GM19238 (cell line): Measurements from ENCODE around the gene PDE2A.

ENCODE experiments used
- DNase-seq: peaks from one replicate; pipeline ENCODE4 v3.0.0; 2011; ENCODE audit warnings: low spot score; ENCODE audit not compliant: insufficient read length

The PDE2A gene

DNA sequence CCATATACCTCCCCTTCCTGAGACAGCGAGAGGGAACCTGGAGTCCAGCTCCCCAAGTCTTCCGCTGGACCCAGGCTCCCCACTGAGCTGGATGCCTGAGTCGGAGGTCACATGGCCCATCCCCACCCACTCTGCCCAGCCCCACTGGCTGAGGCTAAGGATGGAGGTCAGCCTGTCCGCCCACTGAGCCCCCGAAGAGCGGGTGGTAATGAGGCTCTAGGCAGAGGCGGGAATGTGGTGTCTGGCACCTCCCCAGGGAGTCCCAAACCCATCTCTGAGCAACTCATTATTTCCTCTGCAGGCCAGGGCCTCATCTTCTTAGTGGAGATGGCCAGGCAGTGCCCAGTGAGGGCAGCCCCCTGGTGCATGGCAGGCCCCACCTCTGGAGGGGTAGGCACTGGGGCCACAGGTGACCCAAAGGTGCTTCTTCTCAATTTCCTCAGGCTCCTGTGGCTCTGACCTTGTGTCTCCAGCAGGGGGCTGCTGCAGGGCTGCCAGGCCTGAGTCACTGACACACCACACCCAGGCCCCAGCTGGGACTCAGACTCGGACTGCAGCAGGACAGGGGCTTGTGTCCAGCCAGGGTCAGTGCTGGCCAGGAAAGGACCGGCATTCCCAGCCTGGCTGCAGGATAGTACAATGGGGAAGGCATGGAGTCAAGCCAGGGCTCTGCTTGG, 10.2 kb upstream of the PDE2A start:
- peak; percentile 70 for DNase-seq

DNA sequence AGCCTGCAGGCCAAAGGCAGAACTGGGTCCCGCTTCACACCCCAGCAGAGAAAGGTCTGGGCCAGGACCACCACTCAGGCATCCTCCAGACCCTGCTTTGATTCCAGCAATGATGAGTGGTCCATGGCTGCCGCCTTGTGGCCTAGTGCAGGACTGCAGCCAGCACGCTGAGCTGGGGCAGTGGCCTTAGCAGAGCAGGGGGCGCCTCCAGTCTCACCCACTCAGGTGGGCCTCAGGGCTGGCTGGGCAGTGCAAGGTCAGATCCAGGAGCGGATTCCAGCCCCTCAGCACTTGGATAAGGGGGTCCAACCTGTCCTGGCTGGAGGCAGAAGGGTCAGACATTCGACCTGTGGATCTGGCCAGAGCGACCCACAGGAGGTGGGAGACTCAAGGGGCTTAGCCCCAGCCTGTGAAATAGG, 9.6 kb upstream of the PDE2A start:
- peak; percentile 80 for DNase-seq

DNA sequence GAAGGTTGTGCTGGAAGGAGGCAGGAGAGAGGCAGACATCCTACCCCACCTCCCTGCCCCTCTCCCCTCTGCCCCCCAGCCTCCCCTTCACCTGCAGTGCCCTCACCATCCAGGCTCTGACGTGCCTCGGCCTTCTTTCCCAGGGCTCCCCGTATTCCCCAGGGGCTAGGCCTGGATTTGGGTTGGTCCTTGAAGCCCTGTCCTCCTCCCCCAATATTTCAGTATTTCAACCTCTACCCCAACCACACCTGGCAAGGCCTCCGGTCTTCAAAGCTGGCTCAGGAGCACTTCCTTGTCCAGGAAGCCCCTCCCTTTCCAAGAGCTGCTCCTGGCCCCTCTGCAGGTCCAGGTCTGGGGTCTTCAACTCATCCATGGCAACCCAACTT, 8.6 kb upstream of the PDE2A start:
- no peak for DNase-seq

DNA sequence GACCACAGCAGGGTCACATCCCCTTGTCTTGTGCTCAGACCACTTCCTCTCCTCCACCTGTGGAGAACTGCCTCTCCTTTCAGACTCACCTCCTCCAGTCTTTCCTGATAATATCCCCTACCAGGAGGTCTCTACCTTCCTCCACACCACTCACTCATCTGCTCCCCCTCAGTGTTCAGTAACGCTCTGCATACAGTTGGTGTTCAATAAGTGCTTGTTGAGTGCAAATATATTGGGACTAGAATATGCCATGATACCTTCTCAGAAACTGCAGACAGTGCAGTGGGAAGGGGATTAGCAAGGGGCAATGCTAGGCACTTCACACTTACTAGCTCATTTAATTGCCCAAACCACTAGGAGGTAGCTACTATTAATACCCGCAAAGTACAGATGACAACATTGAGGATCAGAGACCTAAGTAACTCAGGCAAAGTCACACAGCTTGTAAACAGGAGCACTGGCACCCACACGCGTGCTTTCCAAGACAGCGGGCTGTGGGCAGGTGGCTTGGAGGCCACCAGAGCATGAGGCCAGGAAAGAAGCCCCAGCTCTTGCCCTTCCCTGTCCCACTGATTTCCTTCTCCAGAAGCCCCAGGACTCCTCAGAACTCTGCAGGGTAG, 8.1 kb upstream of the PDE2A start:
- DNase-seq: no peak

DNA sequence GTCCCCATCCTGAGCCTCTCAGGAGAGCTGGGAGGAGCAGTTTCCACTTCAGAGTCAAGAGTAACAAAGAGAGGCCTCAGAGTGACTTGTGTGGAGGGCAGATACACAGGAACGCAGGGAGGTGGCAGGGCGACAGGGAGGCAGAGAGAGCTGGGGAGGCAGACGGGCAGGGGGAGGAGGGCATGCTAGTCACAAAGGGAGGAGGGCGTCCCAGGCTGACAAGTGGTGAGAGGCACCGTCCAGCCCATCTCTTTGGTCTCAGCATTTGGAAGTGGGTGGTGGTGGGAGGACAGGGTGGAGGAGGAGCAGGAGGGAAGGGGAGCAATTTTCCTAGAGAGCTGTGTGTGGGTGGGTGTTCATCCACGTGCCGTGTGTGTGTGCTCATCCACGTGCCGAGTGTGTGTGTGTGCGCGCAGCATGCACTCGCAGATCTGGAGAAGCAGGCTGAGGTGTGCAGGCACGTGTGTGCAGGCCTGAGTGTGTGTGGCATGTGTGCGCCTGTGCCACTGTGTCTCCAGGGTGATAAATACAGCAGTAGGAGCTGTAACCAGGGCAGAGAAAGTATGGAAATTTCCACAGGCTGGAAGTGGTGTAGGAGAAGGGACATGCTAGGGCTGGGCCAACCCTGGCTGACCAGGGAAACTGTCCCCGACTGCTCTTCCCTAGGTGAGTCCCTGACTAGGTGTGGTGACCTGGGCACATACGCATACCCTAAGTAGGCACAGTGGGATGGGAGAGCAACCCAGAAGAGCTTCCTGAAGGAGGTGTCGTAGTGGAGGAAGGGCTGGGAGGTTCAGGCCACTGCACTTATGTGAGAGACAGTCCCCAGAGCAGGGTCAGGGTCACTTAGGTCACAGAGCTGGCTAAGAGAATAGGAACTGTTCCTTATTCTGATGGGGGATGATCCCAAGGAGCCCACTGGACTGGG, 7.3 kb upstream of the PDE2A start:
- DNase-seq: no peak

DNA sequence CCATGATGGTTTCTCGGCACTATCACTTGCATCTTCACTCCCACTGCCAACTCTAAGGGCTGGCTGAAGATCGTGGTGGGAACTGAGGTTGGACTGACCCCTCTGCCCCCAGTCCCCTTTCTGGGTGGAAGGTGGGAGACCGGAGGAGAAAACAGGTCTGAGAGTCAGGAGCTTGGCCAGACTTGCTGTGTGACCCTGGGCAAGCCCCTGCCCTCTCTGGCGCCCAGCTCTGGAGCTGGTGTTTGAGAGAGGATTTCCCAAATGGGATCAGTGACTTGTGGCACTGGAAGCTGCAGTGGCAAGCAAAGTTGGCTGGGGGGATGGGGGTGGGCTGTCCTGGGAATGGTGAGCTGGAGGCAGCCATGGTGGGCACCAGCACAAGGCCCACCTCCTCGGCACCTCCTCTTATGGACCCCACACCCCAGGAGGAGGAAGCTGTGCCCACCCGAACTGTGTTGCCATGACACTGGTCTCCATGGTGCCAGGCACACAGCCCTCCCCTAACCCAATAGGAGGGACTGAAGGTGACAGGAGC, 6.5 kb upstream of the PDE2A start:
- DNase-seq: no peak

DNA sequence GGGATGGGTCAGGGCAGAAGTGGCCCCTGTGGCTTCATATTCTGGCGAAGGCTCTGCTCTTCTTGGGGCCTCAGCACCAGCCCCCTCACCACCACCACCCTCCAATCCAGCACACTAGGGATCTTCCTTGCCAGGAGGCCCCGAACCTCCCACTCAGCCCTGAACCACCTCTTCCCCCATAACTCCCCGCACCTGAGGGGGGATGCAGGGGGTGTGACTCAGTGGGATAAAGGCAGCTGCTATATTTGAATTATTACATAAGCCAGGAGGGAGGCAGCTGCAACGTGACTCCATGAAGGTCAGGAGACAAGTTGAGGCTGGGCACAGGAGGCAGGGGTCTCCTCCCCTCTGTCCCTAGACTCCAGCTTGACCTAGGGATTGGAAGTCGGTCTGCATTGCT, 5.6 kb upstream of the PDE2A start:
- no peak for DNase-seq

DNA sequence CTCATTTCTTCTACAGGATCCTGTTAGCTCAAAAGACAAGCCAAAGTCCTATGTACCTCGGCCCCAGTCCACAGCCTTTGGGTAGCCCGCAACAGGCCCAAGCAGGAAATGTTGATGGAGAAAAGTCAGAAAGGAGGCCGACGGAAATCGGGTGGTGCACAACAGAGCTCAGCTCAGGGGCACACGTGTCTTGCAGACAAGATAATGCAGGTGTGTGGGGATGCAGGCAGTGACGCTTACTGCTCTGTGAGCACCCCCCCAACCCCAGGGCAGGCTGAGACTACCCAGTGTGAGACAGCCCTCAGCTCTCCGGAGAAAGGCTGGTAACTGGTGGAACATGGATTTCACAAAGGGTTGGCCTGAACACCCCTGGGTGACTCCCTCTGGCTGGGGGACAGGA, 4.3 kb upstream of the PDE2A start:
- DNase-seq: no peak

DNA sequence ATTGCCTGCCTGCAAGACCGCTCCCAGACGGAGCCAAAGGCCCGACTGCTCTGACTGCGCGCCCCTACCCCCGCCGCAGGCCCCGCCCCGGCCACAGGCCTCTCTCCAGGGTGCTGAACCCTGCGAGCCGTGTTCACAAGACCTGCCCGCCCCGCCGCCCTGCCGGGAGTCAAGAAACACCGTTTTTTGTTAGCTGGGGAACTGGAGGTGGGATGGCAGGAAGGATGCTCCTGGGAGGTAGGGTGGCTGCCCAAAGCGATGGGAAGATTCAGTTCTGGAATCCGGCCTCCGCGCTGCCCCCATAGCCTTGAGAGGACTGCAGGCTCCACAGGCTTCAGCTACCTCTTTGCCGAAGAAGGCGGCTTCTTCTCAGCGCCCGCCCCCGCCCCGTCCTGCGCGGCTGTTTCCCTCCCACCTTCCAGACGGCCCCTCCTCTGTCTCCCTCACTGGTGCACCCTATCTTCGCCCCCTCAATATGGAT, 2.7 kb upstream of the PDE2A start:
- DNase-seq: peak; percentile 46

DNA sequence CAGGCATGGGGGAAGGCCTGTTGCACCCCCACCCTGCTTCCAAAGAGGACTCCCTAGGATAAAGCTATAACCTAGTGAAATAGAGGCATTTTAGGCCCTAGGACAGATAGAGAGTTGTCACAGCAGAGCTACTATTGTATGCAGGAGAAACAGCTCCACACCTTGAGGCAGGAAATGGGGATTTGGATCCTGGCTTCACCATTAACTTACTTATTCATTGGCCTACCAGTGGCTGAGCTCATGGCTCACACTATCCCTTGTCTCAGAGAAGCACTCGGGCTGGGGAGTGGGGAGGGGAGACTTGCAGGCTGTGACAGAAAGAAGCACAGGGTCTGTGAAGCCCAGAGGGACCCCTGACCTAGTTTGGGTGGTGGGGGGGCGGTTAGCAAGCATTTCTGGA, 999 bp upstream of the PDE2A start:
- DNase-seq: no peak

DNA sequence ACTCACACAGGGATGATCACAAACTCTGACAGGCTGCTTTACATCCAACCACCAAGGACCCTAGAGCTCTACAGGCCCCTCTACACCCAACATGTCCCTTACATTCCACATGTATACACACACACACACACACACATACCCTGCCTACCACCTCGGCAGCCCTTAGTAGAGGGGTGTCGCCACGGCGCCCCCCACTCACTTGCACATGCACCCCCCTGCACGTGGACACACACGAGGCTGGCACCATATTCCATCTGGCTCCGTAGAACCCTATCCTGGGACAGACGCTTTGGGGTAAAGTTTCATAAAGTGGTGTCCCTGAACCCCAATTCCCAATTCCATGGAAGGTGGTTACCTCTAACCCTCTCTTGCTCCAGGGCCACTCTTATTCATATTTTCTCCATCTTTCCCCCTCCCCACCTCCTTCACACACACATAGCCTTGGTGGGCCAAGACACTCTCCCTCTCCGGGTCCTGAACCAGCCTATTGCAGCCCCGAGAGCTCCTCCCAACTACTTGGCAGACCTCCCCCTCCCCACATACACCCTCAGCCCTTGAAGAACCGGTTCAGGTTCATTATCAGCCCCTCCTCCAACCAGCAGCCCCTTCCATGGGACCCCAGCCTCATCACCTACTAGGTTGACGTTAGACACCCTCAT, 809 bp downstream of the PDE2A start:
- DNase-seq: no peak

DNA sequence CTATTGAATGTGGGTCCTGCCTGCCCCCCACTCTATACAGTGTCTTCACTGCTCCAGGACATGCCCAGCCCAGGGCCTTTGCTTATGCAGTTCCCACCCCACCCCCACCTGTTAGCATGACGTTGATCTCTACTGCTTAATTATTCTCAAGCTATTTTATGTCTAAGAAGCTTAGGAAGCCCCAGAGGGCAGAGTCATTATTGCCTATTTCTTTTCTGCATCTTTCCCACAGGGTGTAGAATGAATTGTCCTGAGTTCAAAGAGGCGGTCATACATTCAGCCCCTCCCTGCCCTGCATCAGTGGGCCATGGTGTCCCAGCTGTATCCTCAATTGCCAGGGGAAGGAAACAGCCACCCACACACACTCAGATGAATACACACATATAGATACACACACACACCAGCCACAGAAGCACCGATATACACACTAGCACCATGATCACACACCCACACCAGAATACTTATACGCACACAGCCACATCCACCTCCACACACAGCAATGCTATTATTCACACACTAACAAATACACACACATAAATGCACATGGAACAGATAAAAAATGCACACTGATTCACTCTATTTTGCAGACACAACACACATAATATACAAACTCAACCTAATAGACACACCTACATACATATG, 1.5 kb downstream of the PDE2A start:
- no peak for DNase-seq

DNA sequence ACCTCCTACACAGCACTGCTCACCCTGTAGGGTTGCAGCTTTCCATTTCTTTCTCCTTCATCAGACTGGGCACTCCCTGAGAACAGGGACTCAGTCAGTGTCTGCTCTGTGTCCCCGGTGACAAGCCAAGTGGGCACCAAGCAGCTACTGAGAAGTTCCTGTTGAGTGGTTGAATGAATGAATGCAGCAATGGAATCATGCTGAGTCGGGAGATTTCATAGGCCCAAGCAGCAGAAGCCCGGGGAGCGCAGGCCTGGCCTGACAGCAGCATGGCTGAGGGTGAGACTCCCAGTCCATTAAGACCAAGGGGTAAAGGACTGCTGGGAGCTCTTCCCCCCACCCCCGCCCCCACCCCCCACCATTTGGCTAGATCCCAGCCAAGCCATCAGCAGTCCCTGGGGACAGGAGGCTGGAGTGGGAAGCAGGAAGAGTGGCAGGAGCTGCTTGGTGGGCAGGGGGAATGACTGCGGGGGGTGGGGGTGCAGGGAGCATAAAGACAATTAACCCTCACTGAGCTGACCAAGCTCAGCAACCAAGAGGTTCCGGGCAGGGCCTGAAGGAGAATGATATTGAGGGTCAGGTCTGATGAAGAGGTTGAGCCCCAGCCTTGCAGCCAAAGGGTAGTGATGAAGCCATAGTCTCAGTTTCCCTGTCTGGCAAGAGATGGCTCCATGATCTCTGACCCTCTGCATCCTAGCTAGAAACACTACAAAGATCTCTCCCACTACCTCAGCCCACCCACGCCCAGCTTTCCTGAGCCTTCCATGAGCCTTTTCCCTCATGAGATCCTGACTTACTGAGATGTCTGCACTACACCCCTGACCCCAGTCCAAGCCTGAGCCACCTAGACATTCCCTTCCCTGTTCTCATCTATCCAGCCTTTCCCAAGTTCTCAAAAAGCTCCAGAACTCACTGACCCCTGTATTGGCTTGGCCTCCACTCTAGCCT, 2.8 kb downstream of the PDE2A start:
- DNase-seq: no peak

DNA sequence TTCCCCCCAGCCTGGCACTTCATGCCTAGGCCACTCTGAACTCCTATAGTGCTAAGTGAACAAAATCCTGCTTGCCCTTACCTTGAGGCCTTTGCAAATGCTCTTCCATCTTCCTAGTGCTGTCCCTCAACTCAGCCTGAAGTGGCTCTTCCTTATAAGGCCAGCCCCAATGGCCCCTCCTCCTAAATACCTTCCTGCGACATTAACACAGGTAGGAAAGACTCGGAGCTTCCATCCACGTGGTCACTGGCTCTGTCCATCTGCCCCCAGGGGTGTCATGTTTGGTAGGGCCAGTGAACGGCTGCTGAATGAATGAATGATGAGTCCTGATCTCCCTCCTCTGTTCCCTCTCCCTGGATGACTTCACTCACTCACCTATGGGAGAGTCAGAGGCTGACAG, 4.2 kb downstream of the PDE2A start:
- DNase-seq: no peak

DNA sequence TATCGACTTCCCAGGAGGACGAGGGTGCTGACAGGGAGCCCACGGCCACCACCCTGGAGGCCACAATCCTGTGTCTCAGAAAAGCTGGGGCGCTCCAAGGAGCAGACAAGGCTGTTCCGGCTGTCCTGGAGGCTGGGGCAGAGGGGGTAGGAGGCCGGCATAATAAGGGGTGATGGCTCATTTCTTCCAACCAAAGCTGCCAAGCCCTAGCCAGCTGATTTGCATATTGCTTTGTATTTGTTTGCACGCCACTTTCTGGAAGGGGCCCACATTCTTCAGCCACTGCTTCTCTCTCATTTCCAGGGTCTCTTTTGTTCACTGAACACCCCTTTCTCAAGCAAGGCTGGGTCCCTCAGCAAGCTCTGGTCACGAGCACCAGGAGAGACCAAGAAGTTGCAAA, 4.7 kb downstream of the PDE2A start:
- no peak for DNase-seq

DNA sequence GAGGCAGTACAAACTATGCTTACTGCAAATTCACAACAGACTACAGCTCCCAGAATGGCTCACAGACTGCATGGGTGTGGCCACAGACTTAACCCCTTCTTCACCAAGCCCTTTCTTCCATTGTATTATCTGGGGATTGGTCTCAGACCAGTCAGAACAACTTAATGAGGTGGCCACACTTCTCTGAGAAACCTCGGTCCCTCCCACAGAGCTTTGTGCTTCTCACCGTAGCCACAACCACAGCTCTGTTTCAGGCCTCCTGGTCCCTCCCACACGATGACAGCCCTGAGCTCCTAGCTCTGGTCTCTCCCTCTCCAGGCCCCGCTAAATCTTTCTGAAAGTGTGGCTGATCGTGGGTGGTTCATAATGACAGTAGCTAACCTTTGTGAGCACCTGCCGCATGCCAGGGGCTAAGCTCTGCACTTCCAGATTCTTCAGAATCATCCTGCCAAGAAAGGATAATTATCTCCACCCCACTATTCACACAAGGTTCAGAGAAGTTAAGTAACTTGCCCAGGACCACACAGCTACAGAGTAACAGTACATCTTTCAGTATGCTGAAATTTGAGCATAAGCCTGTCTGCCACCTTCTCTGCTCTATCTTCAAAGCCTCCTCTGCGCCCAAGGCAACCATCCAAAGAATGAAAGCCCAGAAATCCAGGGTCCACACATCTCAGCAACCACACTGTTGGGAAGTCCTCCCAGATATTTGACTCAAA, 5.4 kb downstream of the PDE2A start:
- DNase-seq: peak; percentile 74

DNA sequence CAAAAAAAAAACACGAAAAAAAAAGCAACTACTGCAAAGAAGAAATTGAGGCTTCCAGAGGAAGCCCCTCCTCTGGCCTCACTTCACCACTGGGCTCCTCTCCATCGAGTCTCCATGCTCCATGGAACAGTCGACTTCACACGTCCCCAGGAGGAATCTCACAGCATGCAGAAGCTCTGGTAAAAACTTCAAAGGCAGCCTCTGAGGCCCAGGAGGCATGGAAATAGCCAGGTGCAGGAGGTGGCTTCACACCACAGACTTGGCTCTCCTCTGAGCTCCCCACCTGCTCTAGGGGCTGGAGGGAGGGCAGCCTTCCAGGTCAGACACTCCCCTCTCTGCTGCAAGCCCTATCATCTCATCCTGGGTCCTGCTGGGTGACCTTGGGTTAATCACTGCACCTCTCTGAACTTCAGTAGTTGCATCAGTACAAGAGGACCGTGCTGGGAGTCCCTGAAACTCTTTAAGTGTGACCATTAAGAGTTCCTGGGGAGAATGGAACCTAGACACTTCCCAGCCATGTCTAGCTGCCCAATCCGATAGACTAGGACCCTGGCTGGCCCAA, 8.2 kb downstream of the PDE2A start:
- no peak for DNase-seq

DNA sequence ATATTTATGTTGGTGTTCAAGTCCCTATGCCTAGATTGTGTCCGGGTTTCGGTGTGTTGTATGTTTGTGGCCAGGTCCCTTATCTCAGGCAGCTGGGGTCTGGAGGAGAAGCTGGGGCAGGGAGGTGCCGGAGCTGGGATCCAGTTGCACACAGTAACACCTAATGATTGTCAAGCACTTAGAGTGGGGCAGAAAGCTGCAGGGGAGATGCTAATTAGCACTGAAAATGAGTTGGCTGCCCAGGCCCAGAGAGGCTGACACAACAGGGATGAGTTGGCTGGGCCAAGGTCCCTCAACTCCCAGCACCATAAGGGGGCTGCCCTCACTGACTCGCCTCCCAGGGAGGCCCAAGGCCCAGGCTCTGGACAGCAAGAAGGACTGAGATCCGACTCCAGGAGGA, 12.2 kb downstream of the PDE2A start:
- DNase-seq: no peak

DNA sequence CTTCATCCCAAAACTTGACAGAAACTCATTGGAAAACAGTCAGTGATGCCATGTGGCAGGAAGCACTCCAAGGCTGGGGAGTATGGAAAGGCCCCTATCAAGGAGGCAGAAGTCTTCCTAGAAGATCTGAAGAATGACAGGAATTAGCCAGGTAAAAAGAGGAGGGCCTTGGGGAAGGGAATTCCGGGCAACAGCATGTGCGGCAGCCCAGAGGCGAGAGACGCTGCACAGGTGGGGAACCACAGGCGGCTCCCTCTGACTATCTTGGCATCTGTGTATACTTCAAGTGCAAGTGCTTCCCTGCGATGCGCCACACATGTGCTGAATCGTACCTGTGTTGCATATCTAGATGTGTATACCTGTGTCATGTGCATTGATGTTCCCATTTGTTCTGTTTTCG, 12.7 kb downstream of the PDE2A start:
- DNase-seq: no peak
